UCSD-AML1 (cell line): ENCODE data around the gene TNRC6B.
"Not testable (repeated sequence)": the region's sequence is repeated elsewhere in the genome, so short reads cannot be mapped to it uniquely, and the experiment has no call there.

ENCODE experiments used
- DNase-seq: peaks from one replicate; lab custom pipeline; 2025; ENCODE audit not compliant: unreplicated experiment; lab: John Stamatoyannopoulos, UW

TNRC6B gene

DNA sequence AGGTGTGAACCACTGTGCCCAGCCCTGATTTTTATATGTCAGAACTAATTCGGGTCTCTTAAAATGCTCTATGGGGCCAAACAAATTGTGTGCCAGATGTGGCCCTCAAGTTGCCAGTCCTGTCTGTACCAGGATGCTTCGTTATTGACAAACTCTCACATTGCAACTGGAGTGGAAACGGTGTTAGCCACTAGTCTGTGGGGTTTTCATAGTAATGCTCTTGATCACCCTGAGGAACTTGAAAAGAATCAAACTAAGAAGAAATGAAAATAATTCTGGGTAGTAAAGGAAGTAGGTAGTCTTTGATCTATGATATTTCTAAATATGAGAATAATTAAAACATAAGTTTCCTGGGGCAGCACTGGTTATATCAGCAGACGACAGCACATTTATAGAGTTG, 101.3 kb downstream of the TNRC6B start:
- DNase-seq, result no peak

DNA sequence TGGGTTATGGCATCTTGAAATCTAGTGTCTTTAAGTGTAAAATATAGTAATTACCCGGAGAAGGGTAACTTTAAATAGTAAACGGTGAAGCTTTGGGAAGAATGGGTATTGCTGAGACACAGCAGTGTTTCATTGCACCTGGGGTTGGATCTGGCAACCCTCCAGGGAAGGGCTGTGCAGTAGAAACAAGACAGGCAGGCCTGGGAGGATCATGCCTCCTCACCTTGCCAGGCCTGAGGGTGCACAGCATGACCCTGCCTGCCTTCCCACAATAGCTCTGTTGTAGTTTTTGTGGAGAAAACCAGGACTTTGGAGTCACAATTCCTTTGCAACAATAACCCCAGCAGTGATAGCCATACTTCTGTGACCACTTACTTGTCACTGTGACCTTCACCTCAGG, 104.0 kb downstream of the TNRC6B start:
- DNase-seq, result no peak

DNA sequence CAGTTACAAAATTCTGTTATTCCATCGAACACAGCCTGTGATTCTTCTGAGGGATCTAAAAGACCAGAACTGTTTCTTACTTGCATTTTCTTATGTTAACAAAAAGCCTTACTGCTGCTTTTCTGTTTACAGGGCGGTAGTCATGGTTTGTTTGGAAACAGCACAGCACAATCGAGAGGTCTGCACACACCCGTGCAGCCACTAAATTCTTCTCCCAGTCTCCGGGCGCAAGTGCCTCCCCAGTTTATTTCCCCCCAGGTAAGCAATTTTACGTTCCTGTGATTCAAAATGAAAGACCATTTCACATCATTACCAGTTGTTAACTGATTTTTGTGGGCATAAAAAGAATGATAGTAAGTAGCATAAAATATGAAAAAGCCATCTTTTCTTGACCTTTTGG, 107.8 kb downstream of the TNRC6B start:
- DNase-seq, result no peak

DNA sequence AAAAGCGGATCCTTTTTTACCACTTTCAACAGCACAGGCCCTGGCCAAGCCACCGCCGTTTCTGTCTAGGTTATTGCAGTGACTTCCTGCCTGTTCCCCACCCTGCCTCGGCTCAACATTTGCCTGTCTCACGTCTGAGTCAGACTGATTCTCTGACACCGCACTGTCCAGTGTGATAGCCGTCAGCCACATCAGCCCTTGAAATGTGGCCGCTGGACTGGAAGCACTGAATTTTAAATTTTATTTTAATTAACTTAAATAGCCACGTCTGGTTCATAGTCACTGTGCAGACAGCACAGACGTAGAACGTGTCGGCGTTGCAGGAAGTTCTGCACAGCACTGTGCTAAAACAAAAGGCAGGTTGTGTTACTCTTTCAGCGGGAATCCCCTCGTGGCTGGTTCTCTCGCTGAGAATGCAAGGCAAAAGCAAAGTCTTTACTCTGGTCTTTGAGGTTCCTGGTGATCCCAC, 112.3 kb downstream of the TNRC6B start:
- no peak for DNase-seq

DNA sequence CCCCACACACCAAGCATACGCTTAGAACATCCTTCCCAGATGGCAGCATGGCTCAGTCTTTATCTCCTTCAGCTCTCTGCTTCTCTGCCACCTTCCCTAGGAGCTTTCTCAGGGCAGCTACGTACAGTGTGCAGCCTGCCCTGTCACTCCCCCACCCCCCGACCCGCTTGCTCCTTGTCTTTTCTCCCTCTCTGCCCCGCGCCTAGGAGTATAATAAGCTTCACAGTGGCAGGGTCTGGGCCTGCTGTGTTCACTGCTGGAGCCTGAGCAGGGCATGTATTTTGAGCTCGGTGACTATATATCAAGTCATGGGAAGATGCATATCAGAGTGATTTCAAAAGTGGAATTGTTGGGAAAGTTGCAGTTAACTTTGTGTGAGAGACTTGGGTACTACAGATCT, 112.8 kb downstream of the TNRC6B start:
- DNase-seq, result no peak

DNA sequence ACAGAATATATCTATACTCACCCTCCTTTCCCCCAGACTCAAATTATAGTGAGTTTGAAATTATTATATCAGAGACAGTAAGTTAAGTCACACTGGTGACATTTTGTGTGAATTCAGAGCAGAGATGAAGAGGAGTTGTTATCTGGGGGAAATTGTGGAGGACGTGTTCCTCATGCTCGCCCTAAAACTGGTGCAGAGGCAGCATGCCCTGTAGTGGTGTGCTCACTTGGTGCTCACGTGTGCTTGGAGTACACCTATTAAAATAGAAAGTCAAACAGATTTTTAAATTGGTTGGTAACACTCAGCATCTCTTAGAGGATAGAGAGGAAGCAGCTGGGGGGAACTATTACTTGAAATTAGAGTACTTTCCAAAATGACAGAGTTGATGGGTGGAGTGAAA, 117.0 kb downstream of the TNRC6B start:
- no peak for DNase-seq

DNA sequence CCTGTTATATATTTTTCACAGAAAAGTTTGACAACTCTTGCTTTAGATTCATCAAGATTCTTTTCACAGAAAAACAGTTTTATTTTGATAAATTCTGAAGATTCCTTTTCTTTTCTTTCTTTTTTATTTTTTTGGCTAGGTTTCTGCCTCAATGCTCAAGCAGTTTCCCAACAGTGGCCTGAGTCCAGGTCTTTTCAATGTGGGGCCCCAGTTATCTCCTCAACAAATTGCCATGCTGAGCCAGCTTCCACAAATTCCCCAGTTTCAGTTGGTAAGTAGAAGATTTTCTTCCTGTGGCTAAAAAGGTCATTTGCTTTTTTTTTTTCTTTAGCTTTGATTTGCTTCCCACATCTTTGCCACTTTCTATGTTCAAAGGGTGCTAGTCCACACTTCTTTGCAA, 122.6 kb downstream of the TNRC6B start:
- no peak for DNase-seq

DNA sequence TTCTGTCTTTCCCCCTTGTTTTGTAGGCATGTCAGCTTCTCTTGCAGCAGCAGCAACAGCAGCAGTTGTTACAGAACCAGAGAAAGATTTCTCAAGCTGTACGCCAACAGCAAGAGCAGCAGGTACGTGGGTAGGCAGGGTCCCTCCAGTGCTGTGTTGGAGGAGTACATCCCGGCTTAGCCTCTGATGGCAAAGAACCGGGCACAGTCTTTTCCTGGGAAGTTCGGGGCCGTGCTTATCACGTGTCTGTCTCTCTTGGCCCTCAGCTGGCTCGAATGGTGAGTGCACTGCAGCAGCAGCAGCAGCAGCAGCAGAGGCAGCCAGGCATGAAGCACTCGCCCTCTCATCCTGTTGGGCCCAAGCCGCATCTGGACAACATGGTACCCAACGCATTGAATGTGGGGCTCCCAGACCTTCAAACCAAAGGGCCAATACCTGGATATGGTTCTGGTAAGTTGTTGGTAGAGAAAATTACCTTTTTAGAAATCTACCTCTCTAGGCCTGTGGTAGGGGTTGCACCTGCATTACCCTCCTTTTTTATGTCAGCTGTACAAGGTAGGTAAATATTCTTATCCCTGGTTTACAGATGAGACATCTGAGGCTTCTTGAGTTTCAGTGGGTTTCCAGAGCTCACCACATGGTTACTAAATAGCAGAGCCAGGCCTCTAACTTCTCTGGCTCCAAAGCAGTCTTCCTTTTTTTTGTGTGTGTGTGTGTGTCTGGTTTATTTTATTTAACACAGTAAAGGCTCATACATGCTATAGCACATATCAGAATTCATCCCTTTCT, 123.4 kb downstream of the TNRC6B start:
- DNase-seq, result no peak

DNA sequence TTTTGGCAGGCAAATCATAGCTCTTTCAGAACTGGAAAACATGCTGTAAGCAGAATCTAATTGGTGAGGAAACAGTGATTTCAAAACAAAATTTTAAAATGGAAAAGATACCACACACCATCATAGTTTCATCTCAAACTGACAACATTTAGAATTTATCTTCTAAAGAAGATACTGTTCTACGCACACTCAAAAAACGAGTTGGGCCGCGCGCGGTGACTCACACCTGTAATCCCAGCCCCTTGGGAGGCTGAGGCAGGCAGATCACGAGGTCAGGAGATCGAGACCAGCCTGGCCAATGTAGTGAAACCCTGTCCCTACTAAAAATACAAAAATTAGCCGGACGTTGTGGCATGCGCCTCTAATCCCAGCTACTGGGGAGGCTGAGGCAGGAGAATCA, 124.4 kb downstream of the TNRC6B start:
- no peak for DNase-seq

DNA sequence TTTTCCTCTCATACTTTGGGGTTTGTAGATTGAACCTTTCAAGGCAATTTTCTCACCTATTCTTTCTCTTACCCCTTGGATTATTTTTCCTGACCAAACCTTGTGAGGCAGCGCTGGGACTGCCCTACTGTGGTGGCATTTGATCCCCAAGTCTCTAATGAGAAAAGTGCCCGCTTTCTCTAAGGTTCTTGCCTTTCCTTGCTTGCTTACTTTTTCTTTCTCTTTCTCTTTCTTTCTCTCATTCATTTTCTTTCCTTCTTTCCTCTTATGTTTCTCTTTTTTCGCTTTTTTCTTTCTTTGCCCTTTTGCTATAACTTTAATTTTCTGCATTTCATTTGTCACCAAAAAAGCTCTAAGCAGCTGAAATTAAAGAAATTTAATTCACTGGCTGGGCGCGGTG, 127.9 kb downstream of the TNRC6B start:
- DNase-seq, result no peak

DNA sequence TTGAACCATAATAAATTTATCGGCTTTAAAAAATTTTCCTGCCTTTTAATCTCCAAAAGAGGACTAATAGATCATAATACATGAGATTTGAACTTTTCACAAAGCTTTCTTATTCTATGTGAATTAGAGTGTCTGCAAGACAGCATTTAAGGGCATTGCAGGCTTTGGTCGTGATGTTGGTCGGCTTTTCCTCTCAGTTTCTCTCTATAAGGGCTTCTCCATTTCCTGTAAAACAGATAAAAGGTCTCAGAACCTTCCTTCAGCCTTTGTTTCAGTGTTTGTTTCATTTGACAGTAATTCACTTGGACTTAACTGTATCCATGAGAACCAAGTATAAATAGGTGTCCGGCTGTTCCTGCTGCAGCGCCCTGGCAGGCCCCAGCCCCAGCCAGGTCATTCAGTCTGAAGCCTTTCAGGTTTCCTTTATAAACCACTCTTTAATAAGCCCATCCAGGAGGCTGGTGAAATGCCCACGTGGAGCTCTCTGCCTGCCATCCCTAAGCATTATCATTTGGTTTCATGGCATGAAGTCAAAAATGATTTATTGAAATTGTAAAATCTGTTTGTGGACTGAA, 131.4 kb downstream of the TNRC6B start:
- DNase-seq, result no peak

DNA sequence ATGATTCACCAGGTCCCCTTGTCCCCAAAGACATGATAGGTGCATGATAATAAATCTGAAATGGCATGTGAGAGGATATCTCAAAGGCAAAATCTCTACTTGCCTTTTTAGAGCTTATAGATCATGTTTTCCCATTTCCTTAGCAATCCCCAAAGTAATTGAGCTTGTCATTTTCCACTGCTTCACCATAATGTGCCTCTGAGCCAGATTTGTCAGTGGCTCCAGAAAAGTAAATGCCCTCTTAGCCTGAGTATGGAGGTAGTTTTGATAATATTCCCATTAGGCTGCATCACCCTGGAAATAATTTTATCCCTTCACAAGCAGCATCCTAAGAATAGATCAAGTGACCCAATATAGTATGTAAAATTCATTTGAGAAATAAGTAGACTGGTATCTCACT, 131.9 kb downstream of the TNRC6B start:
- no peak for DNase-seq

DNA sequence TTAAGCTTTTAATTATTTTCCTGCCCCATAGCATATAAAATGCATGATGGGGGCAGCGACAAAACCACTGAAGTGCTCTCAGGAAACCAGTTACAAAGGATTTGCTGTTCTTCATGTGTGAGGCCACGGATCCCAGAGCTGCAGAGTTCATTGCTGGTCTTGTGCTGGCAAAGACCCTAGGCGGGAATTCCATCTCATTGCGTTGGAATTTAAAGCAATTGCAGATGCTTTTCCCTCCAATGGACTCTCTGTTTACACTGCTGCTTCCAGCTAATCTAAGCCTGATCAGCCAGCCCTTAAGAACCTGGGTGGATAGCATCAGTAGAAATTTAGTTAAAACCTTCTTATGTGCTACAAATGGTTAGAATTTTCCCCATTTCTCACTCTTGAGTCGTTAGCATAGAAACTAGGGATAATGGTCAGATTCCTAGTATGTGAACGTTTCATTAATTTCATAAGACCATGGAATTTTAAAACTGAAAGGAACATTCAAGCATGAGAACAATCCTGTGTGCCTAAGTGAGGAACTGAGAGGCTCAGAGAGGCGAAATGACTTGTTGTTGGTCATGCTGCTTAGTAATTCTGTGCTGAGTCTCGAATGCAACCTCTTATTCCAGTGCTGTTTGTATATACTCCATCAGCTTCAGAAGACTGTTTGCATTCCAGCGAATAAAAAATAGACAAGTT, 132.5 kb downstream of the TNRC6B start:
- no peak for DNase-seq

DNA sequence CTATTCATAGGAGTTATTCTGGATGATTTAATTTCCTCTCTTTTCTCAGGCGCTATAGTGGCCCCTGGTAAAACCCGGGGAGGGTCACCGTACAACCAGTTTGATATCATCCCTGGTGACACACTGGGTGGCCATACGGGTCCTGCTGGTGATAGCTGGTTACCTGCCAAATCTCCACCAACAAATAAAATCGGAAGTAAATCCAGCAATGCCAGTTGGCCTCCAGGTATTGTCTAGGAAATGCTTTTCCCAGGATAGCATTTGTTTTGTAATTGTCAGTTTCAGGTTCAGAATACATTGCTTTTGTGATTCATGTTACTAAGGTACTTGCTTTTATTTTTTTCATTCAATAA, 133.0 kb downstream of the TNRC6B start:
- no peak for DNase-seq

DNA sequence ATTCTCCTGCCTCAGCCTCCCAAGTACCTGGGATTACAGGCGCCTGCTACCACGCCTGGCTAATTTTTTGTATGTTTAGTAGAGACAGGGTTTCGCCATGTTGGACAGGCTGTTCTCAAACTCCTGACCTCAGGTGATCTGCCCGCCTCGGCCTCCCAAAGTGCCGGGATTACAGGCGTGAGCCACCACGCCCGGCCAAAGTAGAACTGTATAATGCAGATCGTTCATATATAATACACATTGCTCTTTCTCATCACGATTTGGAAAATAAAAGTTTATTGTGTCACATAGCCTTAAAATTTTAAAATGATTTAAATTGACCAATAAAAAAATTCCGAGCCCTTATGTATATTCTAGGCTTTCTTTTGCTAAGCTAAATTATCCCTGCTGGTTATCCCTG, 133.9 kb downstream of the TNRC6B start:
- not testable (repeated sequence) for DNase-seq

DNA sequence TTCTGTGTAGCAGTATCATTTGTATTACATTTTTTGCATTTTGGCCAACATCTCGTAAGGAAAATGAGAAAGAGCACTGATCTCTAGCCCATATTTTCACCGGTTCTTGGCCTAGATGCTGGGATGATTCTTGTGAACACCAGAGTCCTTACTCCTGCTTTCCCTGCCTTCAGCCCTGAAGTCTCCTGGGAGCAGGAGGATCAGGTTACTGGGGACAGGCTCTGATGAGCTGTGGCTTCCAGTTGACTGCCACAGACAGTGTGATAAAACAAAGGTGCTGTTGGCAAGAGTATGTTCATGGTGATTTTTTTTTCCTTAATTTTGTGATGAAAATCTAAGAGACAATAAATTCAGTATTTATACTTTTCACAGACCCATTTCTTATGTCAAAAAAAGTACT, 134.3 kb downstream of the TNRC6B start:
- no peak for DNase-seq

DNA sequence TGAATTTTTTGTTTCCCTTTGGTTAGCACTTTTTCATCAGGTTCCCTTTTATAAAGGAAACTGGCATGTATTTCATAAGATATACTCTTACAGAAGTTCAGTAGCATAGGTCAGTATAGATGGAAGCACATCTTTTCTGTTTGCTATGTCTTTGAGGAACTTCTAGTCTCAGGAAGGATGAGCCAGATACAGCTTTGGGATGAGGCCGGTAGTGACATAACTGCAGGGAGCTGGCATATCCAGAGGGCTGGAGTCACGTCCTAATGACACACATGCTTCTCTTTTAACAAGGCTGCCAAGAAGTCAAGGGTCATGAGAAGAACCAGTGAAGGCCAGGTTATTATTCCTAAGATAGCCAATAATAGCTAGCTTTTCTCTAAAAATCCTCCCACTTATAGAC, 135.3 kb downstream of the TNRC6B start:
- DNase-seq, result no peak

DNA sequence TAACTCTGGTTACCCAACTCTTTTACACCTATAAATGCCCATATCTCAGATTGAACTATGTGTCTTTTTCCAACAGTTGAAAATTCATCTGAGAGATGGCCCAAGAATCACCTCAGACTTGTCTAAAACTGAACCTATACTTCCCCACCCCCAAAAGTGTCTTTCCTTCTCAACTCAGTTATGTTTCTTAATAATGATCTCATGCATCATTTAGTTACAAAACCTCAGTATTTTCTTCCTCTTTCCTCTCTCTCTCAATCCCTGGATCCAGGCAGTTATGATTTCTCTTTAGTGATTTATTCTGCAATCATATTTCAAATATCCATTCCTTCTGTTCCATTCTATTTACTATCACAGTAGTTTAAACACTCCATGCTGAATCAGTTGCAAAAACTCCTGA, 136.3 kb downstream of the TNRC6B start:
- DNase-seq, result no peak

DNA sequence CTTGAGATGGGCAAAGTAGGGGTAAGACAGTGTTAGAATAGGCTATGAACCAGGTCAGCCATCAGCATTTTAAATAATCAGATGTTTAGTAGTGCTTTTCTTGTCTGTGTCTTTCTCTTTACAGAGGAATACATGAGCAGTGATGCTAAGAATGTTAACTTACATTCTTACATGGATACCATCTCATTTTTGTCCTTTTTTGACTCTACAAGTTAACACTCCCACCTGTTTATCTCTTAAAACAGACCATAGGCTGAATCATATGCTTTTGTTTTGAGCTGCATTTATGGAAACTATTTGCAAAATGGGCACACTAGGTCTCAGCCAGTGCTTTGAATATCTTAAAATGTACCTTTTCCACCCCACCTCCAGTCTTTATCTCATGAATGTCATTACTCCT, 143.0 kb downstream of the TNRC6B start:
- no peak for DNase-seq

DNA sequence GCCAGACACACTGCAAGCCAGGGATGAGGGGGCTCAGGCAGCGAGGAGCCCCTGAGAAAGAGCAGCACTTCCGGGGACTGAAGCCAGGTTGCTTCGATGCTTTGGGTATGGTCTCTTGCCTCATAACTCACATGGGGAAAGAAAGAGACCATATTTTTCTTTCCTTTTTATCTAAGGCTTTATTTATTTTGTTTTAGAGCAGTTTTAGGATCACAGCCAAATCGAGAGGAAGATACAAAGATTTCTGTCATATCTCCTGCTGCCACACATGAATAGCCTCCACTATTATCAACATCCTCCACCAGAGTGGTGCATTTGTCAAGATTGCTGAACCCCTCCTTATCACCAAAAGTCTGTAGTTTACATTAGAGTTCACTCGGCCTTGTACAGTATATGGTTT, 144.3 kb downstream of the TNRC6B start:
- no peak for DNase-seq

DNA sequence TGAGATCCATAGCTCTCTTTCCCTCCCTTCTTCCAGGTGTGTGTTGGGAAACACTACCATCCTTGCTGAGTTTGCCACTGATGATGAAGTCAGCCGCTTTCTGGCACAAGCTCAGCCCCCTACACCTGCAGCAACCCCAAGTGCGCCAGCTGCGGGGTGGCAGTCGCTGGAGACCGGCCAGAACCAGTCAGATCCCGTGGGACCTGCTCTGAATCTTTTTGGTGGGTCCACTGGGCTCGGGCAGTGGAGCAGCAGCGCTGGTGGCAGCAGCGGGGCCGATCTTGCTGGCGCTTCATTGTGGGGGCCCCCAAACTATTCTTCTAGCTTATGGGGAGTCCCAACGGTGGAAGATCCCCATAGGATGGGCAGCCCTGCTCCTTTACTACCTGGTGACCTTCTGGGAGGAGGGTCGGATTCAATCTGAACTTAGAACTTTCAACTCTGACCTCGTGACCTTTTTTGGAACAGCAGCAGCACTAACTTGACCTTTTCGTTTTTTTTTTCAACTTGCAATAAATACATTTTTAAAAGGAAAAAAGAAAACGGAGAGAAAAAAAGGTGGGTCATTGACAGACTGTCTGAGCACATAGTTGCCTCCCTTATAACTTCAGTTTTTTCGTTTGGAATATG, 145.2 kb downstream of the TNRC6B start:
- DNase-seq, result no peak

DNA sequence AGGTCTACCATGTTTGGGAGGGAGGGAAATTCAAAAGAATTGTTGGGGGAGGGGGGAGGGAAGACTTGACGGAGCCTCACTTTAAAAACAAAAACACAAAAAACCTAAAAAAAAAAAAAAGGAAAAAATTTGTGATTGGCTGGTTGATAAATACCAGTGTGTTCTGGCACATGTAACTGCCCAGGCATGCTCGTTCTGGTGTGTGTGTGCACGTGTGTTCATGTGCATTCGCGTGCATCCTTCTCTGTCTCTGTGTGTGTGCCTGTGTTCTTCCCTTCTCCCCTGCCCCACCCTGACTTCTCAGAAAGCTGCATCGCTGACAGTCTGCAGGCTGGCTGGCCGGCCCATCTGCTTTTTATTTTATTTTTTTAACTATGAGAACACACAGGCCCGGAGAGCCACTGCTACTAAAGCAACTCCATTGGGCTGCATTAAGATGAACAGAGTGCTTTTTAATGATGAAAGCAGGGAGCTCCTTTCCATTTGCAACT, 146.0 kb downstream of the TNRC6B start:
- no peak for DNase-seq
